Measurements from ENCODE around the gene FREM3.

FREM3 gene

GRCh38 chr4:143558823-143559756 is 141.4 kb downstream of the FREM3 start:
- no peaks in the 10 kb centered on the region for H3K9me3 ChIP-seq (ENCODE audit: insufficient read depth, low read length)
- H3K27ac ChIP-seq (ENCODE audit: low read depth, low read length): no peak overlapping the region
- TF ChIP-seq CTCF (IDR thresholded peaks at IDR 0.05; ENCODE audit: insufficient read depth, low read length, poor library complexity, severe bottlenecking): peak; percentile 35
- TF ChIP-seq EZH2phosphoT487 (conservative IDR thresholded peaks at IDR 0.05; ENCODE audit: low read length): no peak
- H3K9ac ChIP-seq (ENCODE audit: low read length): no peak overlapping the region
- H3K79me2 ChIP-seq (ENCODE audit: insufficient read depth, low read length): no peaks in the 10 kb centered on the region
- no peaks in the 10 kb centered on the region for H3K27me3 ChIP-seq (ENCODE audit: low read length)
- no peak overlapping the region for H3K4me2 ChIP-seq (ENCODE audit: low read depth, low read length, poor library complexity, severe bottlenecking)
- H4K20me1 ChIP-seq (ENCODE audit: low read depth, low read length): no peaks in the 10 kb centered on the region
- no peak overlapping the region for H2AFZ ChIP-seq (ENCODE audit: low read depth, low read length, severe bottlenecking)
- no peak overlapping the region for H3K4me3 ChIP-seq (ENCODE audit: insufficient read depth, low read length, poor library complexity, severe bottlenecking)
- no peaks in the 10 kb centered on the region for H3K36me3 ChIP-seq (ENCODE audit: low read length)
- H3K9me2 ChIP-seq (replicated peaks; ENCODE audit: insufficient read depth, low read length): no peaks in the 10 kb centered on the region
- H3F3A ChIP-seq (ENCODE audit: insufficient read depth): no peaks in the 10 kb centered on the region

DNA sequence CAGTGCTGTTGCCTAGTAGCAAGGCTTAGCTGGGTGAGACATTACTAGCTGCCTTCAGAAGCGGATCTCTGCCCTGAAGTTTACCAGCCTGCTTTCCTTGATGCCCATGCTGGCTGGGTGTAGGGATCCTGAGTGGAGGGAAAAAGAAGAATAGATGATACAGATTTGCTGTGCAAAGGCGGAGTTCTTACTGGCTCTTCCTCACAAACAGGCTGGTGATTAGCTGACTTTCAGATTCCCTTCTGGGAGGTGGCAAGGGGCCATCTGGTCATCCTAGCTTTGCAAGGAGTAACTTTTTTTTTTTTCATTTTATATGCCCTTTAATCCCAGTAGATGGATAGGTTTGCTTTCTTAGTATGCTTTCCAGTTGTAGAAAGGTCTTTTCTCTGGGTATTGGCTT is 142.2 kb downstream of the FREM3 start:
- Histone ChIP-seq H3F3A (ENCODE audit: insufficient read depth) (no peaks in the 10 kb centered on the region), H3K27me3 (ENCODE audit: low read length) (no peaks in the 10 kb centered on the region), H3K4me2 (ENCODE audit: low read depth, low read length, poor library complexity, severe bottlenecking) (no peak overlapping the region), H4K20me1 (ENCODE audit: low read depth, low read length) (no peaks in the 10 kb centered on the region), H3K27ac (ENCODE audit: low read depth, low read length) (no peak overlapping the region), H2AFZ (ENCODE audit: low read depth, low read length, severe bottlenecking) (no peak overlapping the region), H3K79me2 (ENCODE audit: insufficient read depth, low read length) (no peaks in the 10 kb centered on the region), H3K9me3 (ENCODE audit: insufficient read depth, low read length) (no peaks in the 10 kb centered on the region), H3K36me3 (ENCODE audit: low read length) (no peaks in the 10 kb centered on the region), H3K9me2 (replicated peaks; ENCODE audit: insufficient read depth, low read length) (no peaks in the 10 kb centered on the region), H3K9ac (ENCODE audit: low read length) (no peak overlapping the region), H3K4me3 (ENCODE audit: insufficient read depth, low read length, poor library complexity, severe bottlenecking) (no peak overlapping the region)
- TF ChIP-seq EZH2phosphoT487 (conservative IDR thresholded peaks at IDR 0.05; ENCODE audit: low read length): no peak
- no peak for TF ChIP-seq CTCF (IDR thresholded peaks at IDR 0.05; ENCODE audit: insufficient read depth, low read length, poor library complexity, severe bottlenecking)

DNA sequence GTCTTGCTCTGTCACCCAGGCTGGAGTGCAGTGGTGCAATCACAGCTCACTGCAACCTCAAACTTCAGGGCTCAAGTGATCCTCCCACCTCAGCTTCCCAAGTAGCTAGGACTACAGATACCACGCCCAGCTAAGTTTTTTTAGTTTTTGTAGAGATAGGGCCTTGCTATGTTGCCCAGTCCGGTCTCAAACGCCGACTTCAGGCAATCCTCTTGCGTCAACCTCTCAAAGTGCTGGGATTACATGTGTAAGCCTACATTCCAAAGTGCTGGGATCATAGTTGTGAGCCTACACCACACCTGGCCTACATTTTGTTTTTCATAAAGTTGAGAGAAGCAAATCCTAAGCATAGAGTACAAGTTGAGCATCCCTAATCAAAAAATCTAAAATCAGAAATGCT is 144.8 kb downstream of the FREM3 start:
- TF ChIP-seq EZH2phosphoT487 (conservative IDR thresholded peaks at IDR 0.05; ENCODE audit: low read length) (no peak), CTCF (IDR thresholded peaks at IDR 0.05; ENCODE audit: insufficient read depth, low read length, poor library complexity, severe bottlenecking) (no peak)
- H3F3A ChIP-seq (ENCODE audit: insufficient read depth): no peaks in the 10 kb centered on the region
- H3K27ac ChIP-seq (ENCODE audit: low read depth, low read length): no peak overlapping the region
- no peak overlapping the region for H2AFZ ChIP-seq (ENCODE audit: low read depth, low read length, severe bottlenecking)
- H3K9me2 ChIP-seq (replicated peaks; ENCODE audit: insufficient read depth, low read length): no peaks in the 10 kb centered on the region
- H3K4me2 ChIP-seq (ENCODE audit: low read depth, low read length, poor library complexity, severe bottlenecking): no peak overlapping the region
- H3K9me3 ChIP-seq (ENCODE audit: insufficient read depth, low read length): no peaks in the 10 kb centered on the region
- no peaks in the 10 kb centered on the region for H3K79me2 ChIP-seq (ENCODE audit: insufficient read depth, low read length)
- no peak overlapping the region for H3K4me3 ChIP-seq (ENCODE audit: insufficient read depth, low read length, poor library complexity, severe bottlenecking)
- H4K20me1 ChIP-seq (ENCODE audit: low read depth, low read length): no peaks in the 10 kb centered on the region
- H3K27me3 ChIP-seq (ENCODE audit: low read length): no peaks in the 10 kb centered on the region
- no peak overlapping the region for H3K9ac ChIP-seq (ENCODE audit: low read length)
- H3K36me3 ChIP-seq (ENCODE audit: low read length): no peaks in the 10 kb centered on the region

All from SU-DHL-6 (cell line).